HepG2 (cell line): ENCODE data around the gene EFCAB13. TPM values are rescaled to one million over a fixed set of nuclear protein-coding genes. Genes with fewer than 3 reads are reported as not detected.

Experiments used
- ARNTL ChIP-seq: sonication (generic); formaldehyde crosslinking; IDR thresholded peaks from 2 replicates; pipeline ENCODE4 v1.4.0; 2020; ENCODE audit warnings: mild to moderate bottlenecking, missing genetic modification reagents
- CBX2 ChIP-seq, 2 experiments: fragments of 200-600 bp in 1 of 2; sonication (generic); formaldehyde crosslinking in 1 of 2; IDR thresholded peaks; 2 replicates each; pipeline versions ENCODE4 v1.7.0 to v1.8.1; 2018 to 2022; ENCODE audit warnings: low read depth in 2 of 2, low read length in 1 of 2, mild to moderate bottlenecking in 1 of 2, missing genetic modification reagents in 1 of 2
- DBP ChIP-seq: sonication (generic); formaldehyde crosslinking; IDR thresholded peaks from 2 replicates; pipeline ENCODE4 v1.4.0; 2020; ENCODE audit warnings: missing genetic modification reagents; ENCODE audit errors: not compliant biosample characterization
- HNF1B ChIP-seq: sonication (generic); formaldehyde crosslinking; IDR thresholded peaks from 2 replicates; pipeline ENCODE4 v1.5.1; 2020; ENCODE audit warnings: mild to moderate bottlenecking, moderate library complexity, missing genetic modification reagents
- HNRNPL ChIP-seq: fragments of 200-400 bp; formaldehyde crosslinking; IDR thresholded peaks from 2 replicates; pipeline ENCODE4 v1.6.1; 2017; ENCODE audit warnings: mild to moderate bottlenecking, low read depth, low read length
- HOXD1 ChIP-seq: sonication (generic); formaldehyde crosslinking; IDR thresholded peaks from 2 replicates; pipeline ENCODE4 v1.5.0; 2020; ENCODE audit warnings: missing genetic modification reagents
- MAFF ChIP-seq: IDR thresholded peaks from 2 replicates; pipeline ENCODE4 v1.6.1; 2011; ENCODE audit warnings: low read depth, low read length, improper control_type of control experiment
- NFATC3 ChIP-seq: sonication (generic); formaldehyde crosslinking; IDR thresholded peaks from 2 replicates; pipeline ENCODE4 v1.5.1; 2020; ENCODE audit warnings: mild to moderate bottlenecking, missing genetic modification reagents
- NFKB2 ChIP-seq: sonication (generic); formaldehyde crosslinking; IDR thresholded peaks from 2 replicates; pipeline ENCODE4 v1.4.0; 2020; ENCODE audit warnings: missing genetic modification reagents, borderline replicate concordance
- PAF1 ChIP-seq: IDR thresholded peaks from 2 replicates; pipeline ENCODE4 v1.6.1; 2016; ENCODE audit warnings: missing genetic modification reagents, missing compliant biosample characterization
- POLR2AphosphoS5 ChIP-seq: IDR thresholded peaks from 2 replicates; pipeline ENCODE4 v1.6.1; 2012; ENCODE audit warnings: low read depth, low read length
- SIX4 ChIP-seq: sonication (generic); formaldehyde crosslinking; IDR thresholded peaks from 2 replicates; pipeline ENCODE4 v1.4.0; 2020; ENCODE audit warnings: missing genetic modification reagents
- SNAI1 ChIP-seq: sonication (generic); formaldehyde crosslinking; IDR thresholded peaks from 2 replicates; pipeline ENCODE4 v1.5.0; 2020; ENCODE audit warnings: mild to moderate bottlenecking, missing genetic modification reagents, borderline replicate concordance
- SRF ChIP-seq: IDR thresholded peaks from 2 replicates; pipeline ENCODE4 v1.6.1; 2011; ENCODE audit warnings: mild to moderate bottlenecking, low read depth, low read length, moderate library complexity
- TMF1 ChIP-seq: sonication (generic); formaldehyde crosslinking; IDR thresholded peaks from 2 replicates; pipeline ENCODE4 v1.8.1; 2022; ENCODE audit warnings: low read depth, missing genetic modification reagents
- YEATS2 ChIP-seq: sonication (generic); formaldehyde crosslinking; IDR thresholded peaks from 2 replicates; pipeline ENCODE4 v1.4.0; 2020; ENCODE audit warnings: missing genetic modification reagents, borderline replicate concordance
- ZBTB39 ChIP-seq: sonication (generic); formaldehyde crosslinking; IDR thresholded peaks from 2 replicates; pipeline ENCODE4 v1.5.0; 2020; ENCODE audit warnings: missing genetic modification reagents
- ZMYM4 ChIP-seq: sonication (generic); formaldehyde crosslinking; IDR thresholded peaks from 2 replicates; pipeline ENCODE4 v1.8.1; 2023; ENCODE audit warnings: mild to moderate bottlenecking, missing genetic modification reagents
- ZNF281 ChIP-seq: sonication (generic); formaldehyde crosslinking; IDR thresholded peaks from 2 replicates; pipeline ENCODE4 v1.4.0; 2020; ENCODE audit warnings: missing genetic modification reagents, borderline replicate concordance
- ZNF446 ChIP-seq: sonication (generic); formaldehyde crosslinking; IDR thresholded peaks from 2 replicates; pipeline ENCODE4 v1.5.0; 2020; ENCODE audit warnings: mild to moderate bottlenecking, missing genetic modification reagents
- ZNF749 ChIP-seq: sonication (generic); formaldehyde crosslinking; IDR thresholded peaks from 2 replicates; pipeline ENCODE4 v1.8.0; 2022; ENCODE audit warnings: mild to moderate bottlenecking, missing genetic modification reagents, moderate library complexity, borderline replicate concordance
- polyA plus RNA-seq, 8 experiments: library from polyadenylated mRNA; depleted of rRNA in 3 of 8; stranded (reverse) in 7 of 8; unstranded in 1 of 8; fragments of >200 nt; fragmentation: Illumina TruSeq in 4 of 8; extraction: Trizol in 4 of 8; gene quantifications; 2 replicates each; pipeline versions ENCODE4 v1.2.1 to v1.2.3, GENCODE V29; 2011 to 2016; ENCODE audit warnings: low read depth in 4 of 8, missing spikeins in 1 of 8, mixed read lengths in 1 of 8; ENCODE audit not compliant: insufficient read depth in 1 of 8
- total RNA-seq, 5 experiments: library from RNA; depleted of rRNA; stranded (reverse); fragments of >200 nt; fragmentation: Illumina TruSeq; extraction: Trizol; gene quantifications; 2 replicates each; pipeline ENCODE4 v1.2.3, GENCODE V29; 2016; ENCODE audit warnings: low read depth in 1 of 5

Gene EFCAB13
- total and polyA plus RNA-seq, 2 of the 13 experiments (the other 11 are each of a cell fraction or from before 2014, with no cell fraction given): 0.22 to 0.71 TPM

GRCh38 chr17:47323382-47324223, at the start of gene EFCAB13 (continued):
- TF ChIP-seq ZBTB39 (CRISPR knock-in tag): peak; percentile 74; the same call in 1 of the 2 replicates
- no peak for TF ChIP-seq SRF
- peak; percentile 23; the same call in 1 of the 2 replicates for TF ChIP-seq ZNF281
- TF ChIP-seq HNRNPL: no peak
- no peak for TF ChIP-seq MAFF
- TF ChIP-seq ARNTL (CRISPR knock-in tag): peak; percentile 87; the same call in 1 of the 2 replicates
- TF ChIP-seq ZNF446 (CRISPR knock-in tag): peak; percentile 98
- no peak for TF ChIP-seq CBX2 (IDR thresholded peaks at IDR 0.05; ENCODE audit: low read depth, low read length)
- peak; percentile 87 for TF ChIP-seq CBX2 (CRISPR knock-in tag; IDR thresholded peaks at IDR 0.05; ENCODE audit: low read depth)
- peak; percentile 92 for TF ChIP-seq HOXD1 (CRISPR knock-in tag)
- peak; percentile 59 for TF ChIP-seq SIX4
- peak; percentile 76; the same call in 1 of the 2 replicates for TF ChIP-seq SNAI1 (CRISPR knock-in tag)
- no peak for TF ChIP-seq PAF1 (CRISPR knock-in tag)
- peak; percentile 99 for TF ChIP-seq TMF1 (CRISPR knock-in tag)
- TF ChIP-seq ZMYM4 (CRISPR knock-in tag): peak; percentile 98
- TF ChIP-seq YEATS2: peak; percentile 70
- peak; percentile 99 for TF ChIP-seq NFKB2 (CRISPR knock-in tag)
- TF ChIP-seq ZNF749 (CRISPR knock-in tag): peak; percentile 96
- TF ChIP-seq DBP: no peak
- TF ChIP-seq HNF1B: peak; percentile 76; the same call in 1 of the 2 replicates
- TF ChIP-seq POLR2AphosphoS5: peak; percentile 66
- TF ChIP-seq NFATC3 (CRISPR knock-in tag): no peak
